Mammary epithelial cell (primary cell): ENCODE results near the gene THSD7A.

ENCODE experiments used
- EZH2 ChIP-seq: IDR thresholded peaks from 2 replicates; pipeline ENCODE4 v1.6.1; 2012; ENCODE audit warnings: low read length, inconsistent platforms, borderline replicate concordance
- TF ChIP-seq, protein P1 (sequence below), 2 donors: IDR thresholded peaks in 1 of 2; conservative IDR thresholded peaks in 1 of 2; 2 replicates each; pipeline ENCODE4 v1.5.1; 2011 to 2012; ENCODE audit warnings: inconsistent platforms in 2 of 2, low read length in 2 of 2, mild to moderate bottlenecking in 2 of 2, control low read depth in 1 of 2, low read depth in 1 of 2; ENCODE audit not compliant: insufficient read depth in 1 of 2; ENCODE audit errors: extremely low read depth in 1 of 2

DNA sequence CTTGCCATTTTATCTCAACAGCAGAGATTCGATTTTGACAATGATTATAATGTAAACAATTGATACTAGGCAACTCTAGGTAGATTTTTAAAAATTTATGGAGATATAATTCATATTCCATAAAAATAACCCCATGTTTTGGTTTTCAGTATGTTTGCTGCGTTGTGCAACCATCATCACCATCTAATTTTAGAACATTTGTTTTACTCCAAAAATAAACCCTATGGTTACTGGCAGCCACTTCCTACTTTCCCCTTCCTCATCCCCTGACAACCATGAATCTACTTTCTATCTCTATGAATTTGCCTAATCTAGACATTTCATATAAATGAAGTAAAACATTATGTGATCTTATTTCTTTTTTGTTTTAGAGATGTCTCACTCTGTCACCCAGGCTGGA lies 401.9 kb downstream of the THSD7A start:
- TF ChIP-seq, protein P1, sequence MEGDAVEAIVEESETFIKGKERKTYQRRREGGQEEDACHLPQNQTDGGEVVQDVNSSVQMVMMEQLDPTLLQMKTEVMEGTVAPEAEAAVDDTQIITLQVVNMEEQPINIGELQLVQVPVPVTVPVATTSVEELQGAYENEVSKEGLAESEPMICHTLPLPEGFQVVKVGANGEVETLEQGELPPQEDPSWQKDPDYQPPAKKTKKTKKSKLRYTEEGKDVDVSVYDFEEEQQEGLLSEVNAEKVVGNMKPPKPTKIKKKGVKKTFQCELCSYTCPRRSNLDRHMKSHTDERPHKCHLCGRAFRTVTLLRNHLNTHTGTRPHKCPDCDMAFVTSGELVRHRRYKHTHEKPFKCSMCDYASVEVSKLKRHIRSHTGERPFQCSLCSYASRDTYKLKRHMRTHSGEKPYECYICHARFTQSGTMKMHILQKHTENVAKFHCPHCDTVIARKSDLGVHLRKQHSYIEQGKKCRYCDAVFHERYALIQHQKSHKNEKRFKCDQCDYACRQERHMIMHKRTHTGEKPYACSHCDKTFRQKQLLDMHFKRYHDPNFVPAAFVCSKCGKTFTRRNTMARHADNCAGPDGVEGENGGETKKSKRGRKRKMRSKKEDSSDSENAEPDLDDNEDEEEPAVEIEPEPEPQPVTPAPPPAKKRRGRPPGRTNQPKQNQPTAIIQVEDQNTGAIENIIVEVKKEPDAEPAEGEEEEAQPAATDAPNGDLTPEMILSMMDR (conservative IDR thresholded peaks at IDR 0.05 in 1 of 2, IDR thresholded peaks at IDR 0.05 in 1 of 2; ENCODE audit: extremely low read depth in 1 of 2, insufficient read depth in 1 of 2, low read depth in 1 of 2, low read length in 2 of 2), result no peak
- TF ChIP-seq EZH2, result no peak
